ENCODE data around the gene FAM47E. TPM values are rescaled to one million over a fixed set of nuclear protein-coding genes. Genes with fewer than 3 reads are reported as not detected.

The FAM47E gene
- total and polyA plus RNA-seq, 2 donors (not counting 1 experiment from before 2014, with no cell fraction given): 0.15 to 1.3 TPM

GRCh38 chr4:76306882-76307659 is 55.5 kb downstream of the FAM47E start:
- Mint-ChIP-seq H3K4me1 (peaks cover 20% of the 10 kb centered on the region), H3K27me3 (peaks cover 44% of the 10 kb centered on the region), H3K4me3 (peak overlapping the region; percentile 83), H3K9me3 (ENCODE audit: insufficient read depth) (no peaks in the 10 kb centered on the region), H3K27ac (no peak overlapping the region)
- TF ChIP-seq CTCF (IDR thresholded peaks at IDR 0.05) (no peak), EZH2 (IDR thresholded peaks at IDR 0.05; ENCODE audit: borderline replicate concordance, insufficient read depth, low read depth, low read length, poor library complexity, severe bottlenecking) (no peak)
- peak overlapping the region; percentile 55 for H3K9ac ChIP-seq (ENCODE audit: low read length)
- ChIA-PET POLR2A (no interaction called here), CTCF (no interaction called here)
- no peak for DNase-seq
- peak overlapping the region; percentile 68 for H2AFZ ChIP-seq (ENCODE audit: insufficient read depth, low read depth, low read length, poor library complexity, severe bottlenecking)
- peak overlapping the region; percentile 87 for H3K4me2 ChIP-seq (replicated peaks; ENCODE audit: low read depth, low read length, poor library complexity, severe bottlenecking)
- H4K20me1 ChIP-seq (ENCODE audit: control insufficient read depth, insufficient read depth, low read length, poor library complexity, severe bottlenecking): no peaks in the 10 kb centered on the region
- peaks cover 0 to 6% (median 0%) of the 10 kb centered on the region in 3 donors for H3K9me3 ChIP-seq (ENCODE audit: control extremely low read depth in 1 of 3, control insufficient read depth in 2 of 3, insufficient read depth in 1 of 3, low read length in 2 of 3)
- no peaks in the 10 kb centered on the region for H3K79me2 ChIP-seq (ENCODE audit: control insufficient read depth, insufficient read depth, low read length)
- H3K4me3 ChIP-seq (ENCODE audit: control extremely low read depth in 1 of 5, extremely low read depth in 1 of 5, insufficient read depth in 1 of 5, low read depth in 2 of 5, low read length in 4 of 5): peak overlapping the region; percentile 39 to 51 (median 44)
- ATAC-seq (ENCODE audit: low read depth): no peak
- intact Hi-C loops (cut with micrococcal nuclease): no loop called here
- no peak overlapping the region for H3K27ac ChIP-seq (ENCODE audit: low read length in 2 of 2)
- peaks cover 0 to 38% (median 8%) of the 10 kb centered on the region in 4 experiments for H3K27me3 ChIP-seq (replicated peaks in 1 of 4; ENCODE audit: control extremely low read depth in 1 of 4, control insufficient read depth in 3 of 4, insufficient read depth in 4 of 4, low read length in 3 of 4)
- 15% methylated on average over 33 of the region's 37 CpGs for WGBS (ENCODE audit: insufficient coverage)
- H3K36me3 ChIP-seq (replicated peaks in 1 of 2; ENCODE audit: control extremely low read depth in 1 of 2, control insufficient read depth in 1 of 2, extremely low read depth in 1 of 2, insufficient read depth in 2 of 2, low read length in 1 of 2): no peaks in the 10 kb centered on the region
- peaks cover 20 to 22% of the 10 kb centered on the region in 2 donors for H3K4me1 ChIP-seq (ENCODE audit: control insufficient read depth in 2 of 2, insufficient read depth in 2 of 2, low read length in 2 of 2)

- H4K20me1 ChIP-seq (ENCODE audit: control insufficient read depth, insufficient read depth, low read length, poor library complexity, severe bottlenecking): no peaks in the 10 kb centered on the region
- ChIA-PET POLR2A (no interaction called here), CTCF (no interaction called here)
- TF ChIP-seq CTCF (IDR thresholded peaks at IDR 0.05) (no peak), EZH2 (IDR thresholded peaks at IDR 0.05; ENCODE audit: borderline replicate concordance, insufficient read depth, low read depth, low read length, poor library complexity, severe bottlenecking) (no peak)
- peaks cover 20 to 22% of the 10 kb centered on the region in 2 donors for H3K4me1 ChIP-seq (ENCODE audit: control insufficient read depth in 2 of 2, insufficient read depth in 2 of 2, low read length in 2 of 2)
- ATAC-seq (ENCODE audit: low read depth): no peak
- no peaks in the 10 kb centered on the region for H3K36me3 ChIP-seq (replicated peaks in 1 of 2; ENCODE audit: control extremely low read depth in 1 of 2, control insufficient read depth in 1 of 2, extremely low read depth in 1 of 2, insufficient read depth in 2 of 2, low read length in 1 of 2)
- intact Hi-C loops (cut with micrococcal nuclease): no loop called here
- DNase-seq: no peak
- Mint-ChIP-seq H3K4me3 (peak overlapping the region; percentile 53), H3K27me3 (peaks cover 39% of the 10 kb centered on the region), H3K27ac (no peak overlapping the region), H3K9me3 (ENCODE audit: insufficient read depth) (no peaks in the 10 kb centered on the region), H3K4me1 (peaks cover 20% of the 10 kb centered on the region)
- no peak overlapping the region for H3K4me2 ChIP-seq (replicated peaks; ENCODE audit: low read depth, low read length, poor library complexity, severe bottlenecking)
- H3K27ac ChIP-seq (ENCODE audit: low read length in 2 of 2): no peak overlapping the region
- peaks cover 0 to 38% (median 8%) of the 10 kb centered on the region in 4 experiments for H3K27me3 ChIP-seq (replicated peaks in 1 of 4; ENCODE audit: control extremely low read depth in 1 of 4, control insufficient read depth in 3 of 4, insufficient read depth in 4 of 4, low read length in 3 of 4)
- H3K9ac ChIP-seq (ENCODE audit: low read length): no peak overlapping the region
- H3K79me2 ChIP-seq (ENCODE audit: control insufficient read depth, insufficient read depth, low read length): no peaks in the 10 kb centered on the region
- 54% methylated on average over 3 of the region's 4 CpGs for WGBS (ENCODE audit: insufficient coverage)
- H2AFZ ChIP-seq (ENCODE audit: insufficient read depth, low read depth, low read length, poor library complexity, severe bottlenecking): no peak overlapping the region
- H3K9me3 ChIP-seq (ENCODE audit: control extremely low read depth in 1 of 3, control insufficient read depth in 2 of 3, insufficient read depth in 1 of 3, low read length in 2 of 3): peaks cover 0 to 6% (median 0%) of the 10 kb centered on the region in 3 donors
- H3K4me3 ChIP-seq (ENCODE audit: control extremely low read depth in 1 of 5, extremely low read depth in 1 of 5, insufficient read depth in 1 of 5, low read depth in 2 of 5, low read length in 4 of 5): no peak overlapping the region
These were observed 56.1 kb downstream of the FAM47E start for GRCh38 chr4:76307660-76308014.
